PC-3 (cell line): ENCODE data around the gene EFCAB14. TPM values are rescaled to one million over a fixed set of nuclear protein-coding genes. Genes with fewer than 3 reads are reported as not detected.

ENCODE experiments used
- ATAC-seq: fragments of 200-7000 bp; cut with Tn5 transposase; 2 replicates; pipeline ENCODE4 v1.9.1; 2020; ENCODE audit warnings: mild to moderate bottlenecking, moderate library complexity
- BruUV-seq: library from RNA; stranded (reverse); fragments of 400-500 nt; replicated peaks from 2 replicates; lab custom pipeline; 2021; lab: Mats Ljungman, UMichigan
- CTCF ChIA-PET: fragments of 300-600 bp; sonication (Branson Sonifier 250); formaldehyde crosslinking; loops from one replicate; lab custom pipeline; 2022; ENCODE audit warnings: antibody characterized with exemption; lab: Charles Lee
- POLR2A ChIA-PET: fragments of 300-600 bp; sonication (Branson Sonifier 250); formaldehyde crosslinking; loops from one replicate; lab custom pipeline; 2022; ENCODE audit warnings: antibody characterized with exemption; ENCODE audit not compliant: unreplicated experiment; lab: Charles Lee
- DNase-seq: peaks from one replicate; pipeline ENCODE4 v3.0.0-alpha.2; 2015
- H2AFZ ChIP-seq: fragments of 300-600 bp; sonication (generic); 2 replicates; pipeline ENCODE4 v1.6.0; 2016; ENCODE audit warnings: antibody characterized with exemption, low read length
- H3F3A ChIP-seq: fragments of 300-600 bp; sonication (generic); one replicate; pipeline ENCODE4 v1.6.0; 2017; ENCODE audit warnings: antibody characterized with exemption, low read length, control low read depth, mild to moderate bottlenecking; ENCODE audit not compliant: unreplicated experiment
- H3K27ac ChIP-seq: fragments of 300-600 bp; sonication (generic); 2 replicates; pipeline ENCODE4 v1.5.1; 2016; ENCODE audit warnings: mild to moderate bottlenecking, low read length
- H3K27me3 ChIP-seq: fragments of 300-600 bp; sonication (generic); 2 replicates; pipeline ENCODE4 v1.6.1; 2016; ENCODE audit warnings: low read length, mixed read lengths
- H3K36me3 ChIP-seq: fragments of 300-600 bp; sonication (generic); 2 replicates; pipeline ENCODE4 v1.6.1; 2016; ENCODE audit warnings: low read depth, mixed run types, low read length, mixed read lengths
- H3K4me1 ChIP-seq: fragments of 300-600 bp; sonication (generic); 2 replicates; pipeline ENCODE4 v1.5.1; 2016; ENCODE audit warnings: low read length; ENCODE audit not compliant: insufficient read depth
- H3K4me2 ChIP-seq: fragments of 300-600 bp; sonication (generic); 2 replicates; pipeline ENCODE4 v1.6.0; 2016; ENCODE audit warnings: low read length
- H3K4me3 ChIP-seq: fragments of 300-600 bp; sonication (generic); 2 replicates; pipeline ENCODE4 v1.5.1; 2016; ENCODE audit warnings: mild to moderate bottlenecking, low read length, mixed read lengths
- H3K79me2 ChIP-seq: fragments of 300-600 bp; sonication (generic); 2 replicates; pipeline ENCODE4 v1.6.1; 2017; ENCODE audit warnings: low read length, mixed read lengths
- H3K9ac ChIP-seq: fragments of 300-600 bp; sonication (generic); 2 replicates; pipeline ENCODE4 v1.6.0; 2016; ENCODE audit warnings: mild to moderate bottlenecking, low read length
- H3K9me2 ChIP-seq: fragments of 300-600 bp; sonication (generic); replicated peaks from 2 replicates; pipeline ENCODE4 v1.6.1; 2016; ENCODE audit warnings: mixed run types, low read length, mixed read lengths
- H3K9me3 ChIP-seq: fragments of 300-600 bp; sonication (generic); 2 replicates; pipeline ENCODE4 v1.6.1; 2016; ENCODE audit warnings: low read length, mixed read lengths
- H4K20me1 ChIP-seq: fragments of 300-600 bp; sonication (generic); 2 replicates; pipeline ENCODE4 v1.6.1; 2016; ENCODE audit warnings: low read length, mixed read lengths
- CTCF ChIP-seq: fragments of 300-600 bp; sonication (generic); conservative IDR thresholded peaks from 2 replicates; pipeline ENCODE4 v1.5.1; 2017; ENCODE audit warnings: antibody characterized with exemption, low read depth, mild to moderate bottlenecking, low read length
- EZH2 ChIP-seq: fragments of 300-600 bp; sonication (generic); IDR thresholded peaks from one replicate; pipeline ENCODE4 v1.6.1; 2017; ENCODE audit warnings: antibody characterized with exemption, mild to moderate bottlenecking, low read length; ENCODE audit not compliant: unreplicated experiment
- EZH2phosphoT487 ChIP-seq: fragments of 300-600 bp; sonication (generic); IDR thresholded peaks from 2 replicates; pipeline ENCODE4 v1.6.1; 2018; ENCODE audit warnings: mild to moderate bottlenecking, antibody characterized with exemption, low read length, borderline replicate concordance
- intact Hi-C: fragments of 100-400 bp; cut with micrococcal nuclease; formaldehyde crosslinking; loops from 2 replicates; pipeline ENCODE4 v1.9.0; 2023
- total RNA-seq: library from RNA; depleted of rRNA; stranded (reverse); fragments of >200 nt; gene quantifications from 2 replicates; pipeline ENCODE4 v1.2.3, GENCODE V29; 2014

The EFCAB14 gene
- total RNA-seq, 1 experiment from 2014 or later, result 45.7 TPM

DNA sequence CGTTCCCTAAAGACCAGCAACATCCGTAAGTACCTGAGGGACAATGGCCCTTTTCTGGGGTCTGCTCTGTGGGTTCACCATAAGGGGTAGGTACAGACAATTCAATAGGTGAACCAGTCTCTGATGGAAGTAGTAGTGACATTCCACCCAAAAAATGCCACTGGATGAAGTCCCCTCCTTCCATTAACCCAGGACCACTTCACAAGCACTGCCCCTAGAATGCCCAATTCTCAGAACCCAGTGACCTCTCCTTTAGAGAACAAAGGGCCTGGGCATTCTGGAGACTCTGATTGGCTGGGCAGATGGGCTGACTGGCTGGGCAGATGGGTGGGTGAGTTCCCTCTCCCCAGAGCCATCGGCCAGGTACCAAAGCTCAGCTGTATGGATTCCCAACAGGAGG, 47.4 kb downstream of the EFCAB14 start, which contains the start of gene TEX38:
TSS of gene TEX38 (plus strand) at position 301 of the 400 bp plus-strand sequence. CDS start at position 382, 81 bp downstream.
- no peak within 1 kb of the TSS for H3K9ac ChIP-seq
- H3K4me2 ChIP-seq, result no peak within 1 kb of the TSS
- intact Hi-C loops, result no loop called here
- peaks cover 12% of the 10 kb centered on the region; the same call in 1 of the 2 replicates for H3K36me3 ChIP-seq
- no peak within 1 kb of the TSS for H2AFZ ChIP-seq
- no peaks in the 10 kb centered on the region for H3F3A ChIP-seq
- DNase-seq, result no peak
- H3K9me2 ChIP-seq, result no peaks in the 10 kb centered on the region
- BruUV-seq, result no TSS peak
- ChIA-PET POLR2A (no interaction called here), CTCF (no interaction called here)
- H3K27me3 ChIP-seq, result no peaks in the 10 kb centered on the region
- no peaks in the 10 kb centered on the region for H3K9me3 ChIP-seq
- ATAC-seq, result no peak
- no peak within 1 kb of the TSS for H3K4me3 ChIP-seq
- H3K27ac ChIP-seq, result no peak within 1 kb of the TSS
- H4K20me1 ChIP-seq, result no peaks in the 10 kb centered on the region
- peaks cover 20% of the 10 kb centered on the region for H3K4me1 ChIP-seq
- TF ChIP-seq CTCF (no peak), EZH2 (no peak), EZH2phosphoT487 (no peak)
- H3K79me2 ChIP-seq, result peaks cover 13% of the 10 kb centered on the region

- Histone ChIP-seq H4K20me1 (no peaks in the 10 kb centered on the region), H3K27ac (no peak overlapping the region), H3F3A (no peaks in the 10 kb centered on the region), H3K27me3 (no peaks in the 10 kb centered on the region), H3K4me1 (peaks cover 21% of the 10 kb centered on the region), H2AFZ (no peak overlapping the region), H3K36me3 (peaks cover 6% of the 10 kb centered on the region; the same call in 1 of the 2 replicates), H3K9me3 (no peaks in the 10 kb centered on the region), H3K4me2 (no peak overlapping the region), H3K79me2 (peaks cover 26% of the 10 kb centered on the region), H3K4me3 (no peak overlapping the region), H3K9ac (no peak overlapping the region), H3K9me2 (no peaks in the 10 kb centered on the region)
- CTCF ChIA-PET, result no interaction called here
- POLR2A ChIA-PET, result no interaction called here
- ATAC-seq, result no peak
- BruUV-seq, result no TSS peak
- no peak for DNase-seq
- intact Hi-C loops, result no loop called here
- no peak for TF ChIP-seq EZH2phosphoT487
- no peak for TF ChIP-seq EZH2
- TF ChIP-seq CTCF, result no peak
Observed at GRCh38 chr1:46670134-46670533, 48.8 kb downstream of the EFCAB14 start.

DNA sequence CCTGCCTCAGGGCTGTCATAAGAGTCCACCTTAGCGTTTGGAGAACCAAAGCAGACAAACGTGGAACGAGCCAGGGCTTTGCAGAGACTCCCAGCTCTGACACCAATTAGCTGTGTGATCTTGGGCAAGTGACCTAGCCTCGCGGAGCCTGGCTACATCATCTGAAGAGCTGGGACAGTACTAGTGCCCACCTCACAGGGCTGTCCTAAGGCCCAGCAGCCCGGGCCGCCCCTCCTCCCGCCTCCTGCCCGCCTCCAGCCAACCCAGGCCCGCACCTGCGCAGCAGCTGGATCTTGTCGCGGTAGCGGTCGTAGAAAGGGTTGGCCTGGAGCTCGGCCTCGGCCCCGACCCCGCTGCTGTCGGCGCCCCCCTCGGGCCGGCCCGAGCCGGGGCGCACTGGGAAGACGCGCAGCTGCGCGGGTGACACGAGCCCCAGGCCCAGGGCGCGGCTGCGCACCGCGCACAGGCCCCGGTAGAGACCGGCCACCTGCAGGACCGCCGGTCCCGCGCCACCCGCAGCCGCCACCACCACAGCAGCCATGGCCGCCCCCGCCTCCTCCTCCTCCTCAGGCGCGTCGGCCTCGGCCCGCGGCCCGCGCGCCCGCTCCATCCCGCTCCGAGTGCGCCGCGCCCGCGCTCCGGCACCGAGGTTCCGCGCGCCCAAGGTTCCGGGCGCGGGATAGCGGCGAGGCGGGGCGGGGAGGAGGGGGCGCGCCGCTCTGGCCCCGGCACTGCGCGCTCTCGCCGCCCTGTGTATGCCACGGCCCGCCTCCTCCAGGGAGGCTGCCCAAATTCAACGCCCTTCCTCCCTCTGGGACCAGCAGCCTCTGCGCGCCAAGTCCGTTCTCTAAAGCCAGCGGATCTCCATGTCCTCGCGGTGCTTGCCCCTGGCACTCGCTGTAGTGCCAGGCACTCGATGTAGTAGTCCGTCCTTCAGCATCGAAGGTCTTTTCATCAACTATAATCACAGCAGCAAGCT, 50.8 kb downstream of the EFCAB14 start, which contains the start of gene ATPAF1:
TSS of gene ATPAF1 (minus strand) at position 583 of the 979 bp plus-strand sequence. CDS start at position 541, 42 bp downstream.
- Histone ChIP-seq H2AFZ (peak within 1 kb of the TSS; percentile 93), H3K9ac (peak within 1 kb of the TSS; percentile 84), H3K4me1 (peaks cover 10% of the 10 kb centered on the region), H4K20me1 (no peaks in the 10 kb centered on the region), H3K4me3 (peak within 1 kb of the TSS; percentile 96), H3F3A (no peaks in the 10 kb centered on the region), H3K27ac (no peak within 1 kb of the TSS), H3K27me3 (no peaks in the 10 kb centered on the region), H3K79me2 (peaks cover 26% of the 10 kb centered on the region), H3K9me2 (no peaks in the 10 kb centered on the region), H3K9me3 (no peaks in the 10 kb centered on the region), H3K4me2 (peak within 1 kb of the TSS; percentile 92), H3K36me3 (peaks cover 22% of the 10 kb centered on the region)
- intact Hi-C loops, result no loop called here
- DNase-seq, result peak; percentile 67
- ChIA-PET POLR2A (interaction anchor here (0.5 to 0.7 kb wide), 3 partner anchors 13 to 53 kb away, joined by 3 to 11 read pairs (median 5); no protein-coding TSS in a partner anchor), CTCF (no interaction called here)
- peak; percentile 79 for ATAC-seq
- no TSS peak for BruUV-seq
- TF ChIP-seq EZH2phosphoT487, result no peak
- TF ChIP-seq CTCF, result no peak
- no peak for TF ChIP-seq EZH2
